GM13977 (cell line): ENCODE results near the gene NRCAM.

Experiments used
- DNase-seq: peaks from one replicate; pipeline ENCODE4 v3.0.0; 2012; ENCODE audit warnings: low spot score
- in situ Hi-C: fragments of 300-500 bp; cut with MboI; formaldehyde crosslinking; loops from one replicate; pipeline ENCODE4 v1.12.0; 2022; ENCODE audit warnings: low sequenced_read_pairs, low pct_unique_long_range_greater_than_20kb, mixed read lengths, inconsistent platforms; ENCODE audit not compliant: unreplicated experiment
- TF ChIP-seq, protein P1 (sequence below): IDR thresholded peaks from 2 replicates; pipeline ENCODE4 v1.5.1; 2012; ENCODE audit warnings: mild to moderate bottlenecking, control low read depth; ENCODE audit not compliant: insufficient read depth; ENCODE audit errors: extremely low read depth, missing control alignments

NRCAM gene

DNA sequence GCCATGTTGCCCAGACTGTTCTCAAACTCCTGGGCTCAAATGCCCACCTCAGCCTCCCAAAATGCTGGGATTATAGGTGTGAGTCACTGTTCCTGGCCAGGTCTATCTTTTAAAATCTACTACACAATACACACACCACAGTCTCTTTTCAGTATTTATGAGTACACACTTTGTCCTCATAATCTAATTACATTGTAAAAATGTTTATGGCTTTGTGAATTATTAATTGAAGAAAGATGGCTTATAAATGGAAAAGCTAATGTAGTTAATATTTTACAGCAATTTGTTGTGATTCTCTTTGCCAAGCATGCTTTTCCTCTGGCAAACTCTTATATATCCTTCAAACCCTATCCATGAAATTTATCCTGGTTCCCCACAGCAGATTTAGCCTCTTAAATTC lies 348.1 kb downstream of the NRCAM start:
- in situ Hi-C loops = no loop called here
- DNase-seq = no peak
- TF ChIP-seq, protein P1, sequence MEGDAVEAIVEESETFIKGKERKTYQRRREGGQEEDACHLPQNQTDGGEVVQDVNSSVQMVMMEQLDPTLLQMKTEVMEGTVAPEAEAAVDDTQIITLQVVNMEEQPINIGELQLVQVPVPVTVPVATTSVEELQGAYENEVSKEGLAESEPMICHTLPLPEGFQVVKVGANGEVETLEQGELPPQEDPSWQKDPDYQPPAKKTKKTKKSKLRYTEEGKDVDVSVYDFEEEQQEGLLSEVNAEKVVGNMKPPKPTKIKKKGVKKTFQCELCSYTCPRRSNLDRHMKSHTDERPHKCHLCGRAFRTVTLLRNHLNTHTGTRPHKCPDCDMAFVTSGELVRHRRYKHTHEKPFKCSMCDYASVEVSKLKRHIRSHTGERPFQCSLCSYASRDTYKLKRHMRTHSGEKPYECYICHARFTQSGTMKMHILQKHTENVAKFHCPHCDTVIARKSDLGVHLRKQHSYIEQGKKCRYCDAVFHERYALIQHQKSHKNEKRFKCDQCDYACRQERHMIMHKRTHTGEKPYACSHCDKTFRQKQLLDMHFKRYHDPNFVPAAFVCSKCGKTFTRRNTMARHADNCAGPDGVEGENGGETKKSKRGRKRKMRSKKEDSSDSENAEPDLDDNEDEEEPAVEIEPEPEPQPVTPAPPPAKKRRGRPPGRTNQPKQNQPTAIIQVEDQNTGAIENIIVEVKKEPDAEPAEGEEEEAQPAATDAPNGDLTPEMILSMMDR = no peak

DNA sequence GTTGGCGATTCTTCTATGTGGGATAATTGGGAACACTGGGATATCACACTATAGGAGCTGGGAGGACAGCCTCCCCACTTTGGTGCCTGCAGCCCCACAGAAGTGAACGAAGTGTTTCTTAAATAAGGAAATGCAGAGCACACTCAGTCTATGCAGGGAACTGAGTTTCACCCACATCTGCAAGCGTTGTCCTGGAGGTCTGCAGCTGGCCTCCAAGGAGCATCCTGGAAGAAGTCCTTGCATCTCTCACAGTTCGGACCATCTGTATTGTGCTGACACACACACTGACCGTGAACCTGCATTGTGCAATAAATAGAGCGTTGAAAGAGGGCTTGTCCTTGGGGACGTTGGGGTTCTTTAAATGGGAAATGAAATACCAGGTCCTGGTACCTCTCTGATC lies 351.9 kb downstream of the NRCAM start:
- in situ Hi-C loops = no loop called here
- no peak for DNase-seq
- TF ChIP-seq, protein P1 = no peak

DNA sequence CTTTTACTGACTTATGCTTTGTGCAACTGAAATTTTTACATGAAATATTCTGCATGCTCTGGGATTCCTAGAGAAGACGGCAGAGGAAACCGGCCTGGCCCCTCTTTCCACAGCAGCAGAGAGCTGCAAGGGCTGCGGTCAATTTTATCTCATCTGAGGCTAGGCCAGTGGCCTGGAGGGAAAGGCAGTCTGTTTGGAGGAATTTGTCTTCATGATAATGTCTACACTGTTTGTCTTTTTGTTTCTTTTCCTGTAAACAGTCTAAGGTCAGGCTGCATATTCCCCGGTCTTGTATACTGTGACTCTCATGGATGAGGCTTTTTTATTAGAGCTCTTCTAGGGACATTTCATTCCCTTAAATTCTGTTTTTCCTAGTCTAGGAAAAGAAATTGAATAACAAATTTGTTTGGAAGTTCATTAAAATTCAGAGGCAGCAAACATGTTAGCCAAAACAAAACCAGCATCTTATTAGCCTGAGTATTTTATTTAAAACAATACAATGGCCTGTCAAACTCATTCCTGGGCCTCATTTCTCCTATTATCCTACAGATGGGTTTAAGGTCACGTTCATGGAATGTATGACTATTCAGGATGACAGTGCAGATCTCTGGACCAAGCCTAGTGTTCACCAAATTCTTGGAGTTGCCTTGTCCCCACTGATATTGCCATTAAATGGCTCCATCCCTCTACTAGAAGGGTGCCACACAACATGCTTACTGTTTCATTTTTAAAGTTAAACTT lies 352.5 kb downstream of the NRCAM start:
- in situ Hi-C loops = no loop called here
- no peak for DNase-seq
- TF ChIP-seq, protein P1 = no peak

GRCh38 chr7:108102671-108103312 lies 353.4 kb downstream of the NRCAM start:
- DNase-seq = no peak
- in situ Hi-C loops = no loop called here
- TF ChIP-seq, protein P1 = no peak

DNA sequence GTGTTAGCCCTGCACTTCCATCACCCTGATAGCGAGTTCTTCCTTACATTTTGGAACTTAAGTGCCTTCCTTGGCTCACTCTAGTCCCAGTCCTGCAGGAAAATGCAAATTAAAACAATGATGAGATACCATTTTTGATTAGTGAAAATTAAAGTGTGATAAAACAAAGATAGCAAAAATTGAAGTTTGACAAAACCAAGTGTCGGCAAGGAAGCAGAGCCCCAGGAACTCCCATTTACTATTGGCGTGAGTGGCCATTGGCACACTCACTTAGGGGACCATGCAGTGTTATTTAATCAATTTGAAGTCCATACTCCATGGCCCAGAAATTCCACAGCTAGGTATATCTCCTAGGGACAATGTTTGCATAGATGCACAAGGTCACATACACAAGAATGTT lies 354.5 kb downstream of the NRCAM start:
- TF ChIP-seq, protein P1 = no peak
- DNase-seq = no peak
- in situ Hi-C loops = no loop called here

GRCh38 chr7:108099713-108100112 lies 356.5 kb downstream of the NRCAM start:
- in situ Hi-C loops = no loop called here
- TF ChIP-seq, protein P1 = no peak
- DNase-seq = no peak
